Endothelial cell of umbilical vein (primary cell): ENCODE results near the gene RBM20. TPM values are rescaled to one million over a fixed set of nuclear protein-coding genes. Genes with fewer than 3 reads are reported as not detected.

Experiments used
- BruUV-seq: library from RNA; stranded (reverse); fragments of 400-500 nt; replicated peaks from 2 replicates; lab custom pipeline; 2021; lab: Mats Ljungman, UMichigan
- CTCF ChIA-PET: fragments of 300-600, 350-600 bp; sonication (Branson Sonifier 250); formaldehyde crosslinking; loops from one replicate; lab custom pipeline; 2021; ENCODE audit warnings: antibody characterized with exemption, inconsistent platforms; lab: Charles Lee
- POLR2A ChIA-PET: fragments of 300-600, 350-600 bp; sonication (Branson Sonifier 250); formaldehyde crosslinking; loops from one replicate; lab custom pipeline; 2021; ENCODE audit warnings: antibody characterized with exemption, inconsistent platforms; lab: Charles Lee
- DNase-seq: peaks from one replicate; pipeline ENCODE4 v3.0.0-alpha.2; 2011; ENCODE audit warnings: low read depth, low spot score
- FAIRE-seq: peaks from 2 replicates; lab custom pipeline; 2011; peaks lifted over from hg19 to GRCh38; lab: Jason Lieb, UNC
- H2AFZ ChIP-seq: 2 replicates; pipeline ENCODE4 v1.6.0; 2012; ENCODE audit warnings: low read depth, low read length, control low read depth, inconsistent platforms
- H3K27ac ChIP-seq: 2 replicates; pipeline ENCODE4 v1.5.1; 2011; ENCODE audit warnings: low read depth, mild to moderate bottlenecking, control low read depth, low read length, moderate library complexity; ENCODE audit not compliant: insufficient read depth
- H3K27me3 ChIP-seq, 2 experiments: 2 replicates each; pipeline versions ENCODE4 v1.6.0 to v1.6.1; 2011; ENCODE audit warnings: low read length in 2 of 2, mixed read lengths in 1 of 2; ENCODE audit not compliant: control insufficient read depth in 2 of 2, insufficient read depth in 2 of 2
- H3K36me3 ChIP-seq, 2 experiments: 2 replicates in 1 of 2; 3 replicates in 1 of 2; pipeline ENCODE4 v1.5.1; 2011; ENCODE audit warnings: low read length in 2 of 2, mild to moderate bottlenecking in 1 of 2, moderate library complexity in 1 of 2; ENCODE audit not compliant: control insufficient read depth in 2 of 2, insufficient read depth in 2 of 2; ENCODE audit errors: extremely low read depth in 1 of 2
- H3K4me1 ChIP-seq: 3 replicates; pipeline ENCODE4 v1.5.1; 2011; ENCODE audit warnings: mild to moderate bottlenecking, low read length; ENCODE audit not compliant: control insufficient read depth, insufficient read depth; ENCODE audit errors: extremely low read depth
- H3K4me2 ChIP-seq: 2 replicates; pipeline ENCODE4 v1.6.1; 2011; ENCODE audit warnings: low read length, control low read depth, mixed read lengths; ENCODE audit not compliant: insufficient read depth
- H3K4me3 ChIP-seq, 3 experiments: fragments of 200-600 bp in 1 of 3; sonication (generic), shearing (Covaris generic) in 1 of 3; replicated peaks in 1 of 3; 2 replicates each; pipeline ENCODE4 v1.5.1; 2011 to 2016; ENCODE audit warnings: control low read depth in 3 of 3, low read length in 3 of 3, mild to moderate bottlenecking in 2 of 3, inconsistent platforms in 1 of 3, low read depth in 1 of 3, moderate library complexity in 1 of 3; ENCODE audit not compliant: insufficient read depth in 1 of 3
- H3K79me2 ChIP-seq: 2 replicates; pipeline ENCODE4 v1.6.0; 2012; ENCODE audit warnings: low read length, inconsistent platforms; ENCODE audit not compliant: control insufficient read depth, insufficient read depth
- H3K9ac ChIP-seq: replicated peaks from 2 replicates; pipeline ENCODE3; 2011; ENCODE audit warnings: low read length, control low read depth; ENCODE audit not compliant: insufficient read depth; ENCODE audit errors: extremely low read depth
- H3K9me1 ChIP-seq: replicated peaks from 3 replicates; pipeline ENCODE4 v1.6.0; 2011; ENCODE audit warnings: mild to moderate bottlenecking, low read length; ENCODE audit not compliant: control insufficient read depth, insufficient read depth; ENCODE audit errors: extremely low read depth
- H3K9me3 ChIP-seq: replicated peaks from 2 replicates; pipeline ENCODE4 v1.5.1; 2012; ENCODE audit warnings: low read length, inconsistent platforms; ENCODE audit not compliant: control insufficient read depth, insufficient read depth
- H4K20me1 ChIP-seq: replicated peaks from 2 replicates; pipeline ENCODE3; 2011; ENCODE audit warnings: mild to moderate bottlenecking, low read length; ENCODE audit not compliant: control insufficient read depth, insufficient read depth; ENCODE audit errors: extremely low read depth
- EZH2 ChIP-seq: IDR thresholded peaks from 2 replicates; pipeline ENCODE4 v1.6.1; 2012; ENCODE audit warnings: borderline replicate concordance, low read depth, mild to moderate bottlenecking, moderate library complexity, low read length, inconsistent platforms; ENCODE audit not compliant: severe bottlenecking
- FOS ChIP-seq: IDR thresholded peaks from 2 replicates; pipeline ENCODE4 v1.6.1; 2011; ENCODE audit warnings: mild to moderate bottlenecking, low read length, moderate library complexity, borderline replicate concordance; ENCODE audit not compliant: insufficient read depth
- GATA2 ChIP-seq: IDR thresholded peaks from 2 replicates; pipeline ENCODE4 v1.7.0; 2011; ENCODE audit warnings: low read depth, mild to moderate bottlenecking, moderate library complexity, mixed read lengths, low read length; ENCODE audit not compliant: insufficient read length, insufficient read depth
- JUN ChIP-seq: IDR thresholded peaks from 2 replicates; pipeline ENCODE4 v1.6.1; 2011; ENCODE audit warnings: borderline replicate concordance, low read depth; ENCODE audit not compliant: insufficient read length, insufficient read depth
- MAX ChIP-seq: IDR thresholded peaks from 2 replicates; pipeline ENCODE4 v1.6.1; 2011; ENCODE audit not compliant: insufficient read depth, insufficient read length
- MYC ChIP-seq: IDR thresholded peaks from one replicate; pipeline ENCODE4 v1.6.1; 2011; ENCODE audit warnings: mild to moderate bottlenecking, low read depth, low read length
- POLR2A ChIP-seq: IDR thresholded peaks from 2 replicates; pipeline ENCODE4 v1.6.1; 2012; ENCODE audit warnings: low read depth, mild to moderate bottlenecking, control low read depth, low read length
- POLR2AphosphoS5 ChIP-seq: IDR thresholded peaks from 2 replicates; pipeline ENCODE4 v1.6.1; 2012; ENCODE audit warnings: low read depth, mild to moderate bottlenecking, control low read depth, low read length, moderate library complexity; ENCODE audit not compliant: insufficient read depth
- dilution Hi-C: fragments of 300-500 bp; cut with MboI; formaldehyde crosslinking; loops from one replicate; pipeline ENCODE4 v1.15.0; 2019; ENCODE audit warnings: low sequenced_read_pairs; ENCODE audit not compliant: extremely low pct_ligation_motif_present
- intact Hi-C: fragments of 100-400 bp; cut with micrococcal nuclease; formaldehyde crosslinking; loops from one replicate; pipeline ENCODE4 v1.10.0; 2022
- polyA plus RNA-seq, 4 experiments: library from polyadenylated mRNA; depleted of rRNA in 3 of 4; stranded (reverse) in 3 of 4; unstranded in 1 of 4; fragments of >200 nt; gene quantifications; 2 replicates each; pipeline versions ENCODE4 v1.2.1 to v1.2.3, GENCODE V29; 2011 to 2012; ENCODE audit warnings: missing spikeins in 1 of 4
- total RNA-seq: library from RNA; stranded (reverse); gene quantifications from 2 replicates; pipeline ENCODE4 v1.2.3, GENCODE V29; 2021
- TF ChIP-seq, protein P1 (sequence below), 2 donors: IDR thresholded peaks; 1 replicate in 1 of 2; 2 replicates in 1 of 2; pipeline ENCODE4 v1.5.1; 2011; ENCODE audit warnings: low read length in 2 of 2, mild to moderate bottlenecking in 2 of 2, moderate library complexity in 2 of 2, control low read depth in 1 of 2, inconsistent platforms in 1 of 2, low read depth in 1 of 2; ENCODE audit not compliant: insufficient read depth in 1 of 2; ENCODE audit errors: extremely low read depth in 1 of 2

Gene RBM20
- total and polyA plus RNA-seq, 2 donors (not counting 3 experiments of a cell fraction or from before 2014, with no cell fraction given) = 0.04 TPM; not detected in 1

GRCh38 chr10:110686047-110686446 lies 41.9 kb downstream of the RBM20 start:
- Histone ChIP-seq H3K4me3 (no peak overlapping the region), H4K20me1 (no peaks in the 10 kb centered on the region), H3K36me3 (no peaks in the 10 kb centered on the region), H3K9me3 (no peaks in the 10 kb centered on the region), H2AFZ (no peak overlapping the region), H3K27me3 (peaks cover 6 to 9% of the 10 kb centered on the region in 2 experiments), H3K9me1 (no peaks in the 10 kb centered on the region), H3K27ac (no peak overlapping the region), H3K79me2 (no peaks in the 10 kb centered on the region), H3K4me1 (no peaks in the 10 kb centered on the region), H3K4me2 (no peak overlapping the region), H3K9ac (no peak overlapping the region)
- dilution Hi-C loops (no loop called here), intact Hi-C loops (no loop called here)
- DNase-seq (no peak), FAIRE-seq (no peak)
- no peak for TF ChIP-seq EZH2
- no peak for TF ChIP-seq MYC
- no peak for TF ChIP-seq GATA2
- TF ChIP-seq POLR2AphosphoS5 = no peak
- no peak for TF ChIP-seq FOS
- no peak for TF ChIP-seq MAX
- no peak for TF ChIP-seq JUN
- TF ChIP-seq, protein P1, sequence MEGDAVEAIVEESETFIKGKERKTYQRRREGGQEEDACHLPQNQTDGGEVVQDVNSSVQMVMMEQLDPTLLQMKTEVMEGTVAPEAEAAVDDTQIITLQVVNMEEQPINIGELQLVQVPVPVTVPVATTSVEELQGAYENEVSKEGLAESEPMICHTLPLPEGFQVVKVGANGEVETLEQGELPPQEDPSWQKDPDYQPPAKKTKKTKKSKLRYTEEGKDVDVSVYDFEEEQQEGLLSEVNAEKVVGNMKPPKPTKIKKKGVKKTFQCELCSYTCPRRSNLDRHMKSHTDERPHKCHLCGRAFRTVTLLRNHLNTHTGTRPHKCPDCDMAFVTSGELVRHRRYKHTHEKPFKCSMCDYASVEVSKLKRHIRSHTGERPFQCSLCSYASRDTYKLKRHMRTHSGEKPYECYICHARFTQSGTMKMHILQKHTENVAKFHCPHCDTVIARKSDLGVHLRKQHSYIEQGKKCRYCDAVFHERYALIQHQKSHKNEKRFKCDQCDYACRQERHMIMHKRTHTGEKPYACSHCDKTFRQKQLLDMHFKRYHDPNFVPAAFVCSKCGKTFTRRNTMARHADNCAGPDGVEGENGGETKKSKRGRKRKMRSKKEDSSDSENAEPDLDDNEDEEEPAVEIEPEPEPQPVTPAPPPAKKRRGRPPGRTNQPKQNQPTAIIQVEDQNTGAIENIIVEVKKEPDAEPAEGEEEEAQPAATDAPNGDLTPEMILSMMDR (IDR thresholded peaks at IDR 0.05; ENCODE audit: extremely low read depth in 1 of 2, insufficient read depth in 1 of 2, low read depth in 1 of 2, low read length in 2 of 2) = no peak
- no peak for TF ChIP-seq POLR2A
- BruUV-seq = no TSS peak
- ChIA-PET CTCF (interaction anchor here (1.0 kb wide), 1 partner anchor 14 kb away, joined by 3 read pairs; no protein-coding TSS in a partner anchor), POLR2A (no interaction called here)
